GM18505 (cell line): ENCODE measurements around the gene EBF3.

Experiments
- ATAC-seq: cut with Tn5 transposase; IDR thresholded peaks from one replicate; pipeline ENCODE4 v1.9.1; 2021; ENCODE audit not compliant: unreplicated experiment
- POLR2A ChIP-seq: IDR thresholded peaks from 4 replicates; pipeline ENCODE4 v1.6.1; 2011; ENCODE audit warnings: borderline replicate concordance; ENCODE audit not compliant: insufficient read depth, insufficient read length; ENCODE audit errors: extremely low read depth

EBF3 gene

GRCh38 chr10:129963641-129964501 is at the start of gene EBF3:
TSS of gene EBF3 (minus strand) at chr10:129964274. CDS start at chr10:129963768, 506 bp downstream.
- no peak for ATAC-seq
- TF ChIP-seq POLR2A: no peak

- no peak for TF ChIP-seq POLR2A
- no peak for ATAC-seq
These were observed 49.5 kb upstream of the EBF3 start for GRCh38 chr10:130013335-130014262.

- TF ChIP-seq POLR2A: no peak
- ATAC-seq: no peak
These were observed 48.1 kb upstream of the EBF3 start for GRCh38 chr10:130012129-130012528.

GRCh38 chr10:130010653-130011052 is 46.6 kb upstream of the EBF3 start:
- TF ChIP-seq POLR2A: no peak

GRCh38 chr10:130009228-130009627 is 45.2 kb upstream of the EBF3 start:
- no peak for ATAC-seq
- no peak for TF ChIP-seq POLR2A

More at GRCh38 chr10:130010653-130011052, 46.6 kb upstream of the EBF3 start:
- no peak for ATAC-seq

- TF ChIP-seq POLR2A: no peak
- no peak for ATAC-seq
These were observed 39.9 kb upstream of the EBF3 start for GRCh38 chr10:130003787-130004613.

GRCh38 chr10:130003166-130003565 is 39.1 kb upstream of the EBF3 start:
- no peak for ATAC-seq
- no peak for TF ChIP-seq POLR2A

GRCh38 chr10:130002606-130003005 is 38.5 kb upstream of the EBF3 start:
- ATAC-seq: no peak
- TF ChIP-seq POLR2A: no peak

GRCh38 chr10:130000918-130001317 is 36.8 kb upstream of the EBF3 start:
- no peak for ATAC-seq

GRCh38 chr10:129999140-129999539 is 35.1 kb upstream of the EBF3 start:
- ATAC-seq: no peak
- TF ChIP-seq POLR2A: no peak

More at GRCh38 chr10:130000918-130001317, 36.8 kb upstream of the EBF3 start:
- TF ChIP-seq POLR2A: no peak

GRCh38 chr10:129993621-129994020 is 29.5 kb upstream of the EBF3 start:
- ATAC-seq: no peak
- no peak for TF ChIP-seq POLR2A

GRCh38 chr10:129992356-129992755 is 28.3 kb upstream of the EBF3 start:
- no peak for TF ChIP-seq POLR2A
- ATAC-seq: no peak

- TF ChIP-seq POLR2A: no peak
- no peak for ATAC-seq
These were observed 18.8 kb upstream of the EBF3 start for GRCh38 chr10:129982825-129983224.
